HEK293 (cell line): ENCODE data around the gene ITPR3.

ENCODE experiments used
- CTCF ChIA-PET: fragments of 350-600 bp; formaldehyde crosslinking; extraction: SDS; loops from one replicate; lab custom pipeline; 2021; ENCODE audit warnings: antibody characterized with exemption; lab: Yijun Ruan, JAX
- POLR2A ChIA-PET: fragments of 300-600 bp; formaldehyde crosslinking; extraction: SDS; loops from one replicate; lab custom pipeline; 2020; ENCODE audit warnings: antibody characterized with exemption, inconsistent platforms; lab: Yijun Ruan, JAX
- H3K27ac ChIP-seq: fragments of 200-500 bp; sonication (Bioruptor generic); 2 replicates; pipeline ENCODE4 v1.5.1; 2014; ENCODE audit warnings: low read depth, low read length, control low read depth, inconsistent platforms; ENCODE audit errors: extremely low read depth
- H3K36me3 ChIP-seq, 2 experiments: fragments of 200-500 bp in 1 of 2; sonication (Bioruptor generic) in 1 of 2; 1 replicate in 1 of 2; 2 replicates in 1 of 2; pipeline ENCODE4 v1.5.1; 2014 to 2017; ENCODE audit warnings: inconsistent platforms in 2 of 2, low read length in 2 of 2; ENCODE audit not compliant: control insufficient read depth in 2 of 2, insufficient read depth in 1 of 2
- H3K4me1 ChIP-seq: fragments of 200-500 bp; sonication (Bioruptor generic); 2 replicates; pipeline ENCODE4 v1.5.1; 2014; ENCODE audit warnings: mild to moderate bottlenecking, low read length, inconsistent platforms; ENCODE audit not compliant: control insufficient read depth, insufficient read depth
- H3K4me3 ChIP-seq: 2 replicates; pipeline ENCODE4 v1.5.1; 2011; ENCODE audit warnings: low read depth, mild to moderate bottlenecking, control low read depth, low read length, moderate library complexity
- H3K9me3 ChIP-seq: fragments of 200-500 bp; sonication (Bioruptor generic); 2 replicates; pipeline ENCODE4 v1.5.1; 2014; ENCODE audit warnings: low read depth, low read length, inconsistent platforms; ENCODE audit not compliant: control insufficient read depth, insufficient read depth
- HOXD13 ChIP-seq: sonication (generic); formaldehyde crosslinking; IDR thresholded peaks from 2 replicates; pipeline ENCODE4 v1.8.0; 2022; ENCODE audit warnings: missing genetic modification reagents, borderline replicate concordance
- TCF7L2 ChIP-seq: IDR thresholded peaks from 2 replicates; pipeline ENCODE4 v1.6.1; 2011; ENCODE audit warnings: low read depth, mild to moderate bottlenecking, inconsistent platforms, low read length, moderate library complexity, borderline replicate concordance
- YY2 ChIP-seq: fragments of 450-650 bp; formaldehyde crosslinking; IDR thresholded peaks from 2 replicates; pipeline ENCODE4 v1.5.1; 2016; ENCODE audit warnings: missing biosample characterization, missing genetic modification characterization
- ZBTB17 ChIP-seq: fragments of 450-650 bp; formaldehyde crosslinking; IDR thresholded peaks from 2 replicates; pipeline ENCODE4 v1.5.1; 2016; ENCODE audit warnings: missing biosample characterization, missing genetic modification characterization
- ZBTB20 ChIP-seq: fragments of 450-650 bp; formaldehyde crosslinking; IDR thresholded peaks from 2 replicates; pipeline ENCODE4 v1.5.1; 2016; ENCODE audit warnings: missing biosample characterization, missing genetic modification characterization
- ZFHX2 ChIP-seq: fragments of 450-650 bp; formaldehyde crosslinking; conservative IDR thresholded peaks from 2 replicates; pipeline ENCODE4 v1.5.1; 2016; ENCODE audit warnings: missing biosample characterization, missing genetic modification characterization
- ZNF114 ChIP-seq: fragments of 450-650 bp; formaldehyde crosslinking; IDR thresholded peaks from 2 replicates; pipeline ENCODE4 v1.5.0; 2017; ENCODE audit warnings: missing biosample characterization, missing genetic modification characterization
- ZNF140 ChIP-seq: fragments of 450-650 bp; formaldehyde crosslinking; IDR thresholded peaks from 2 replicates; pipeline ENCODE4 v1.5.1; 2016; ENCODE audit warnings: missing biosample characterization, missing genetic modification characterization
- ZNF221 ChIP-seq: fragments of 450-650 bp; formaldehyde crosslinking; IDR thresholded peaks from 2 replicates; pipeline ENCODE4 v1.5.1; 2017; ENCODE audit warnings: missing biosample characterization, missing genetic modification characterization, borderline replicate concordance
- ZNF324 ChIP-seq: fragments of 450-650 bp; formaldehyde crosslinking; IDR thresholded peaks from 2 replicates; pipeline ENCODE4 v1.5.1; 2016; ENCODE audit warnings: missing biosample characterization, missing genetic modification characterization
- ZNF544 ChIP-seq: fragments of 450-650 bp; formaldehyde crosslinking; IDR thresholded peaks from 2 replicates; pipeline ENCODE4 v1.5.0; 2017; ENCODE audit warnings: missing biosample characterization, missing genetic modification characterization
- ZNF561 ChIP-seq: fragments of 450-650 bp; IDR thresholded peaks from 2 replicates; pipeline ENCODE4 v1.5.1; 2018; ENCODE audit warnings: missing biosample characterization, missing genetic modification characterization, borderline replicate concordance
- ZNF600 ChIP-seq: fragments of 450-650 bp; formaldehyde crosslinking; IDR thresholded peaks from 2 replicates; pipeline ENCODE4 v1.5.1; 2016; ENCODE audit warnings: missing biosample characterization, missing genetic modification characterization
- ZNF670 ChIP-seq: fragments of 450-650 bp; formaldehyde crosslinking; IDR thresholded peaks from 2 replicates; pipeline ENCODE4 v1.5.1; 2016; ENCODE audit warnings: missing biosample characterization, missing genetic modification characterization, low read depth
- ZNF76 ChIP-seq: fragments of 450-650 bp; formaldehyde crosslinking; IDR thresholded peaks from 2 replicates; pipeline ENCODE4; 2016; ENCODE audit warnings: low read depth, missing biosample characterization, missing genetic modification characterization, borderline replicate concordance
- ZNF776 ChIP-seq: fragments of 450-650 bp; formaldehyde crosslinking; IDR thresholded peaks from 2 replicates; pipeline ENCODE4 v1.5.0; 2017; ENCODE audit warnings: missing biosample characterization, missing genetic modification characterization, borderline replicate concordance
- ZNF843 ChIP-seq: fragments of 450-650 bp; formaldehyde crosslinking; IDR thresholded peaks from 2 replicates; pipeline ENCODE4 v1.5.1; 2016; ENCODE audit warnings: missing biosample characterization, missing genetic modification characterization
- ZSCAN23 ChIP-seq: fragments of 450-650 bp; formaldehyde crosslinking; IDR thresholded peaks from 2 replicates; pipeline ENCODE4 v1.5.1; 2016; ENCODE audit warnings: missing biosample characterization, missing genetic modification characterization
- TF ChIP-seq, protein P1 (sequence below): fragments of 450-650 bp; formaldehyde crosslinking; IDR thresholded peaks from 2 replicates; pipeline ENCODE4 v1.5.1; 2016; ENCODE audit warnings: missing biosample characterization, missing genetic modification characterization
- TF ChIP-seq, protein P2 (sequence below): fragments of 450-650 bp; formaldehyde crosslinking; IDR thresholded peaks from 2 replicates; pipeline ENCODE4 v1.5.1; 2016; ENCODE audit warnings: missing biosample characterization, missing genetic modification characterization
- TF ChIP-seq, protein P3 (sequence below): fragments of 450-650 bp; formaldehyde crosslinking; IDR thresholded peaks from 2 replicates; pipeline ENCODE4 v1.5.1; 2016; ENCODE audit warnings: missing biosample characterization, missing genetic modification characterization, low read depth

ITPR3 gene

DNA sequence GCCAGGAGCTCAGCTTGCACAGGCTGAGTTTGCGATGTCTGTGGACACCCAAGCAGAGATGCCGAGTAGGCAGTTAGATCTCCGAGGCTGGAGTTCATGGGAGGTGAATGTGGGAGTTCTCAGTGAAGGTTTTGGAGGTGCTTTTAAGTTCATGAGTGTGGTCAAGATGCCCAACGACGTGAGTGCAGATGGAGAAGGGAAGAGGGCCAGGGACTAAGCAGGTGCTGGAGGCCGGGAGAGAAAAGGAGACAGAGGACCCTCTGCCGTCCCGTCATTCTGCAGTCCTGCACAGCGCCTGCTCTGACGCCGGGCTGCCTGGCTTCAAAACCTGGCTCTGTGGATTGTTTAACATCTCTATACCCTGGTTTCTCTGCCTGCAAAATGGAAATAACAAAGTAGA lies 15.5 kb downstream of the ITPR3 start (continued):
- TF ChIP-seq, protein P1, sequence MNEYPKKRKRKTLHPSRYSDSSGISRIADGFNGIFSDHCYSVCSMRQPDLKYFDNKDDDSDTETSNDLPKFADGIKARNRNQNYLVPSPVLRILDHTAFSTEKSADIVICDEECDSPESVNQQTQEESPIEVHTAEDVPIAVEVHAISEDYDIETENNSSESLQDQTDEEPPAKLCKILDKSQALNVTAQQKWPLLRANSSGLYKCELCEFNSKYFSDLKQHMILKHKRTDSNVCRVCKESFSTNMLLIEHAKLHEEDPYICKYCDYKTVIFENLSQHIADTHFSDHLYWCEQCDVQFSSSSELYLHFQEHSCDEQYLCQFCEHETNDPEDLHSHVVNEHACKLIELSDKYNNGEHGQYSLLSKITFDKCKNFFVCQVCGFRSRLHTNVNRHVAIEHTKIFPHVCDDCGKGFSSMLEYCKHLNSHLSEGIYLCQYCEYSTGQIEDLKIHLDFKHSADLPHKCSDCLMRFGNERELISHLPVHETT (tag by site-specific recombination), result no peak
- TF ChIP-seq TCF7L2 (no peak), HOXD13 (CRISPR knock-in tag) (no peak), ZNF324 (no peak), ZFHX2 (0 out of 2 replicates have a peak, but pooled peaks have one; percentile 8), ZNF76 (tag by site-specific recombination) (no peak), YY2 (tag by site-specific recombination) (no peak), ZNF670 (tag by site-specific recombination) (no peak), ZNF600 (tag by site-specific recombination) (0 out of 2 replicates have a peak, but pooled peaks have one; percentile 10), ZNF221 (tag by site-specific recombination) (no peak), ZNF114 (tag by site-specific recombination) (no peak), ZNF561 (tag by site-specific recombination) (no peak), ZNF140 (tag by site-specific recombination) (no peak), ZBTB17 (no peak), ZNF843 (tag by site-specific recombination) (no peak), ZNF544 (tag by site-specific recombination) (no peak)
- TF ChIP-seq, protein P2, sequence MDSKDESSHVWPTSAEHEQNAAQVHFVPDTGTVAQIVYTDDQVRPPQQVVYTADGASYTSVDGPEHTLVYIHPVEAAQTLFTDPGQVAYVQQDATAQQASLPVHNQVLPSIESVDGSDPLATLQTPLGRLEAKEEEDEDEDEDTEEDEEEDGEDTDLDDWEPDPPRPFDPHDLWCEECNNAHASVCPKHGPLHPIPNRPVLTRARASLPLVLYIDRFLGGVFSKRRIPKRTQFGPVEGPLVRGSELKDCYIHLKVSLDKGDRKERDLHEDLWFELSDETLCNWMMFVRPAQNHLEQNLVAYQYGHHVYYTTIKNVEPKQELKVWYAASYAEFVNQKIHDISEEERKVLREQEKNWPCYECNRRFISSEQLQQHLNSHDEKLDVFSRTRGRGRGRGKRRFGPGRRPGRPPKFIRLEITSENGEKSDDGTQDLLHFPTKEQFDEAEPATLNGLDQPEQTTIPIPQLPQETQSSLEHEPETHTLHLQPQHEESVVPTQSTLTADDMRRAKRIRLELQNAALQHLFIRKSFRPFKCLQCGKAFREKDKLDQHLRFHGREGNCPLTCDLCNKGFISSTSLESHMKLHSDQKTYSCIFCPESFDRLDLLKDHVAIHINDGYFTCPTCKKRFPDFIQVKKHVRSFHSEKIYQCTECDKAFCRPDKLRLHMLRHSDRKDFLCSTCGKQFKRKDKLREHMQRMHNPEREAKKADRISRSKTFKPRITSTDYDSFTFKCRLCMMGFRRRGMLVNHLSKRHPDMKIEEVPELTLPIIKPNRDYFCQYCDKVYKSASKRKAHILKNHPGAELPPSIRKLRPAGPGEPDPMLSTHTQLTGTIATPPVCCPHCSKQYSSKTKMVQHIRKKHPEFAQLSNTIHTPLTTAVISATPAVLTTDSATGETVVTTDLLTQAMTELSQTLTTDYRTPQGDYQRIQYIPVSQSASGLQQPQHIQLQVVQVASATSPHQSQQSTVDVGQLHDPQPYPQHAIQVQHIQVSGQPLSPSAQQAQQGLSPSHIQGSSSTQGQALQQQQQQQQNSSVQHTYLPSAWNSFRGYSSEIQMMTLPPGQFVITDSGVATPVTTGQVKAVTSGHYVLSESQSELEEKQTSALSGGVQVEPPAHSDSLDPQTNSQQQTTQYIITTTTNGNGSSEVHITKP (tag by site-specific recombination), result no peak
- TF ChIP-seq, all 188 proteins: peak for 3

DNA sequence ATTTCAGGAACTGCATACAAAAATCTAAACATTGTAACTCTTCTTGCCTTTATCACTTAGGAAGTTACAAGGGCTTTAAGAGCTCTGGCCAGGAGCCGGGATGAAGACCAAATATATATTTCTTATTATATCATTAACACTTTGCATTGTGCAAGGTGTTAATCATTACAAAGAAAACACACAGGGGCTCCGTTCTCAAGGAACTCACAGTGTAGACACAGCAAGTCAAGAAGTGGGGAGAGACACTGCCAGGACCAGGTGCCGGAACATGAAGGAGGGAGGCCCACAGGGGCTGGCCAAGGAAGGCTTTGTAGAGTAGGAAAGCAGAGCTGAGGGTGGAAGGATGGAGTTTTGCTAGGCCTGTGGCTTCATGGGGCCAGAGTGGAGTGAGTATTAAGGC lies 17.4 kb downstream of the ITPR3 start:
- Histone ChIP-seq H3K27ac (no peak overlapping the region), H3K9me3 (no peaks in the 10 kb centered on the region), H3K36me3 (no peaks in the 10 kb centered on the region; a peak in 1 of 3 replicates), H3K4me1 (peaks cover 7% of the 10 kb centered on the region), H3K4me3 (no peak overlapping the region)
- POLR2A ChIA-PET, result no interaction called here
- TF ChIP-seq ZNF600 (tag by site-specific recombination) (0 out of 2 replicates have a peak, but pooled peaks have one; percentile 39), ZNF776 (no peak), ZBTB20 (tag by site-specific recombination) (no peak), ZSCAN23 (tag by site-specific recombination) (no peak)
- TF ChIP-seq, protein P3, sequence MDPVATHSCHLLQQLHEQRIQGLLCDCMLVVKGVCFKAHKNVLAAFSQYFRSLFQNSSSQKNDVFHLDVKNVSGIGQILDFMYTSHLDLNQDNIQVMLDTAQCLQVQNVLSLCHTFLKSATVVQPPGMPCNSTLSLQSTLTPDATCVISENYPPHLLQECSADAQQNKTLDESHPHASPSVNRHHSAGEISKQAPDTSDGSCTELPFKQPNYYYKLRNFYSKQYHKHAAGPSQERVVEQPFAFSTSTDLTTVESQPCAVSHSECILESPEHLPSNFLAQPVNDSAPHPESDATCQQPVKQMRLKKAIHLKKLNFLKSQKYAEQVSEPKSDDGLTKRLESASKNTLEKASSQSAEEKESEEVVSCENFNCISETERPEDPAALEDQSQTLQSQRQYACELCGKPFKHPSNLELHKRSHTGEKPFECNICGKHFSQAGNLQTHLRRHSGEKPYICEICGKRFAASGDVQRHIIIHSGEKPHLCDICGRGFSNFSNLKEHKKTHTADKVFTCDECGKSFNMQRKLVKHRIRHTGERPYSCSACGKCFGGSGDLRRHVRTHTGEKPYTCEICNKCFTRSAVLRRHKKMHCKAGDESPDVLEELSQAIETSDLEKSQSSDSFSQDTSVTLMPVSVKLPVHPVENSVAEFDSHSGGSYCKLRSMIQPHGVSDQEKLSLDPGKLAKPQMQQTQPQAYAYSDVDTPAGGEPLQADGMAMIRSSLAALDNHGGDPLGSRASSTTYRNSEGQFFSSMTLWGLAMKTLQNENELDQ (tag by site-specific recombination), result no peak
- CTCF ChIA-PET, result interaction anchor here (0.6 to 1.6 kb wide), 2 partner anchors 17 to 62 kb away, joined by 4 read pairs; no protein-coding TSS in a partner anchor
